Vagina (tissue), 2 donors: ENCODE data around the gene AGK.

Experiments used
- CTCF ChIP-seq, 3 experiments: fragments of 450-650 bp in 2 of 3; fragments of 200-600 bp in 1 of 3; sonication (generic) in 1 of 3; IDR thresholded peaks; one replicate each; pipeline ENCODE4 v1.5.1; 2017 to 2019; ENCODE audit warnings: antibody characterized with exemption in 3 of 3, mild to moderate bottlenecking in 2 of 3, moderate library complexity in 2 of 3
- POLR2A ChIP-seq, 2 donors: fragments of 450-650 bp; IDR thresholded peaks; one replicate each; pipeline ENCODE4 v1.6.1; 2017; ENCODE audit warnings: antibody characterized with exemption in 2 of 2, mild to moderate bottlenecking in 2 of 2, moderate library complexity in 2 of 2

DNA sequence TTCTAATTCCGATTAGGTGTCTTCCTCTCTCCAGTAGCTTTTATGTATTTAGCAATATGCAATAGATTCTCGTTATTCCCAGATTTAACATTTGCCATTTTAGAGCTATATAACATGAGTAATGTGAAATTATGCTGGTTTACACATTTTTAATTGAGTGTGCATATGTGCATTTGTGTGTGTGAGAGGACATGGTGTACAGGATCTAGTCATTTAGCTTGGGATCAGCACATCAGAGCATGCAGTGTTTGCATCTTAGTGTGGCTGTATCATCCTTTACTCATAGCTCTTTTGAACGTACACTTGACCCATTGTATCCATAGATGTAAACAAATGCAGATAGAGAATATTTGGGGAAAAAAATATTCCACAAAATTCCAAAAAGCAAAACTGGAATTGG is 84.8 kb downstream of the AGK start:
- TF ChIP-seq CTCF (IDR thresholded peaks at IDR 0.05): no peak
- no peak for TF ChIP-seq POLR2A (IDR thresholded peaks at IDR 0.05)
